HK-2 (cell line): ENCODE data around the gene PIP4K2A.
A peak's percentile ranks its signal among the peaks of the same experiment; 100 is the strongest.
"Not testable (repeated sequence)": the region's sequence is repeated elsewhere in the genome, so short reads cannot be mapped to it uniquely, and the experiment has no call there.

Experiments
- DNase-seq: peaks from one replicate; pipeline ENCODE4 v3.0.0-alpha.2; 2018; ENCODE audit not compliant: unreplicated experiment

Gene PIP4K2A

DNA sequence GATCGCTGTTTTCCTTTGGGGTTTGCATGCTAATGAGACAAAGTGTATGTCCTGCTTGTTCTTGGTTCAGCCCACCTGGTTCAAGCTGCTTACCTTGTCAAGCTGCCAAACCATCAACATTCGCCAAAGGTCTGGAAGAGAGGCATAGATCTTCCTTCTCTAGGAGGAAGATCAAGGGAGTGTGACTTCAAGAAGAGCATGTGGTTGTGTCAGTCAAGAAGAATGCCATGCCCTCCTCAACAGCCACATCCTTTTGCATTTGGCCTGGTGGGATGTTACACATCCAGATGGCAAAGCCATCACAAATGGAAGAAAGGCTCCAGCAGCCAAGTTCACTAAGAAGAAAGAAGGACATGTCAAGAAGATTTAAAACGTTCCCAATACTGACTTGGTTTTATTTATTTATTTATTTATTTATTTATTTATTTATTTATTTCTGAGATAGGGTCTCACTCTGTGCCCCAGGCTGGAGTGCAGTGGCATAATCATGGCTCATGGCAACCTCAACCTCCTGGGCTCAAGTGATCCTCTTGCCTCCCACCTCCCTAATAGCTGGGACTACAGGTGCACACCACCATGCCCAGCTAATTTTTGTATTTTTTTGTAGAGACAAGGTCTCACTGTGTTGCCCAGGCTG lies 5.1 kb upstream of the PIP4K2A start:
- DNase-seq = no peak

DNA sequence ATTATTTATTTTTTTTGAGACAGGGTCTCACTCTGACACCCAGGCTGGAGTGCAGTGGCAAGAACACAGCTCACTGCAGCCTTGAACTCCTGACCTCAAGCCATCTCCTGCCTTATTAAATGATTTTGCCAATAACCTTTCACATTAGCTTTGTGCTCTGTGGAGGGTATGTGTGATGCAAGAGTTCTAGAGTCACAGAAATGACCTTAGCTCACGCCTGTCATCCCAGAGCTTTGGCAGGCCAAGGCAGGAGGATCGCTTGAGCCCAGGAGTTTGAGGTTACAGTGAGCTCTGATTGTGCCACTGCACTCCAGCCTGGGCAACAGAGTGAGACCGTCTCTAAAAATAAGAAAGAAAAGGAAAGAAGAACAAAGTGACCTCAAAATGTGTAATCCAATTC lies 4.3 kb upstream of the PIP4K2A start:
- DNase-seq = not testable (repeated sequence)

DNA sequence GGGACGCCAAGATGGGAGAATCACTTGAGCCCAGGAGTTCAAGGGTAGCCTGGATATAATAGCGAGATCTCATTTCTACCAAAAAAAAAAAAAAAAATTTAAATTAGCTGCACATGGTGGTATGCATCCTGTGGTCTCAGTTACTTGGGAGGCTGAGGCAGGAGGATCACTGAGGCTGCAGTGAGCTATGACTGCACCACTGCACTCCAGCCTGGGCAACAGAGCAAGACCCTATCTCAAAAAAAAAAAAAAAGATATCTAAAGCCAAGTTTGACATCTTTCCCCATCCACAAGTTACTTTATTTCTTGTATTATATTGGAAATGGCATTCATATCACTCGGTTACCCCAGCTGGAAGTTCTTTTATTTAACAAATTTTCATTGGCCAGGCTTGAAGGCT lies 3.4 kb upstream of the PIP4K2A start:
- DNase-seq = no peak

DNA sequence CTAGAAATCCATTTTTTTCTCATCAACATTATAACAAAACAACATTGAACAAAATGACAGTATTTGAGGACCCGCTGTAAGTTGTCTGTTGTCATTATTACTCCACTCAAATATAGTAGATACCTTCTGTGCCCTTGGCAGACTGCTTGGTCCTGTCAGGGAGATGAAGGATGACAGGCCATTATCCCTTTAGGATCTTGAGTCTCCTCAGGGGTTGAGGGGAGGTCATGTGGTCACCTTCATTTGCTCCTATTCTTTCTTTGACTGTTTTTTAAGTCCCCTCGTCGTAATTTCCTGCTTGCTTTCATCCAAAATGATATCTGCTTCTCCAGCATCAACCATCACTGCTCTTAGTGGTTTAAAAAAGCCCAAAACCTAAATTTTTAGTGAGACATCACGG lies 2.6 kb upstream of the PIP4K2A start:
- no peak for DNase-seq

DNA sequence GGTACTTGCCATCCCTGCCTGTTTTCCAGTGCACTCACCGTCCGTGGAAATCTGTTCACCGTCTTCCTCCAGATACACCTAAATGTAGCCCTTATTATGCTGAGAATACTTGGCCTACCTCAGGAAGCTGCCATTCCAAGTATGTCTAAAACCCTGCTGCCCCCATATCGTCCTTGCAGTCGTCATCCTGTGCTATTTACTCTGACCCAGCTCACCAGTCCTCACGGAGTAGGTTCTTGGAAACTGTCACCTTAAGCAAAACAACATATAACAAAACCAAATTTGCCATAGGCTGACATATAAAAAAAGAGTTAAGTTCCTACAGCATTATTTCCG lies 880 bp upstream of the PIP4K2A start:
- DNase-seq = no peak

DNA sequence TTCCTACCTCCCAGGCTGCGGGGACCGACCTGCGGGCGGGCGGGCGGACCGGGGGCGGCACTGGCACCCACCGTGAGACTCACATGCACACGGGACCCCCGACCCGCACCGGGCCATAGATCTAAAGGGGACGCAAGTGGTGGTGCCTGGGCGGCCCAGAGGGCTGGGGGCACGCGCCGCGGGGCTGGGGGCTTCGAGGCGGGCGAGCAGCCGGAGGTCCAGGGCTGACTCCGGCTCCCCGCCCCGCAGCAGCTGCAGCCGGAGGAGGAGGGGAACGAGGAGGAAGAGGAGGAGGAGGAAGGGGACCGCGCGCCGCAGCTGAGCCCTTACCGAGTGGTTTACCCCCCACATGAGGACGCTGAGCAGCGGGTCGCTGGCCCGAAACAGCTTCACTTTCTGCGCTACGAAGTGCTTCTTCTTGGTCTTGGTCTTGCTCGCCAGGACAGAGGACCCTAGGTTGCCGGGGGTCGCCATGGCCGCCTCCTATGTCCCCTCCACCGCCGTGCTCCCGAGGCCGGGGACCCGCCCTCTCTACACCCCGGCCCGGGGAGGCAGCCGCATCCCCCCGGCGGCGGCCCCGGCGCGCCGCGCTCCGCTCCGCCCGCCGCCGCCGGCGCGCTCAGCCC lies 412 bp downstream of the PIP4K2A start:
- peak; percentile 51 for DNase-seq

DNA sequence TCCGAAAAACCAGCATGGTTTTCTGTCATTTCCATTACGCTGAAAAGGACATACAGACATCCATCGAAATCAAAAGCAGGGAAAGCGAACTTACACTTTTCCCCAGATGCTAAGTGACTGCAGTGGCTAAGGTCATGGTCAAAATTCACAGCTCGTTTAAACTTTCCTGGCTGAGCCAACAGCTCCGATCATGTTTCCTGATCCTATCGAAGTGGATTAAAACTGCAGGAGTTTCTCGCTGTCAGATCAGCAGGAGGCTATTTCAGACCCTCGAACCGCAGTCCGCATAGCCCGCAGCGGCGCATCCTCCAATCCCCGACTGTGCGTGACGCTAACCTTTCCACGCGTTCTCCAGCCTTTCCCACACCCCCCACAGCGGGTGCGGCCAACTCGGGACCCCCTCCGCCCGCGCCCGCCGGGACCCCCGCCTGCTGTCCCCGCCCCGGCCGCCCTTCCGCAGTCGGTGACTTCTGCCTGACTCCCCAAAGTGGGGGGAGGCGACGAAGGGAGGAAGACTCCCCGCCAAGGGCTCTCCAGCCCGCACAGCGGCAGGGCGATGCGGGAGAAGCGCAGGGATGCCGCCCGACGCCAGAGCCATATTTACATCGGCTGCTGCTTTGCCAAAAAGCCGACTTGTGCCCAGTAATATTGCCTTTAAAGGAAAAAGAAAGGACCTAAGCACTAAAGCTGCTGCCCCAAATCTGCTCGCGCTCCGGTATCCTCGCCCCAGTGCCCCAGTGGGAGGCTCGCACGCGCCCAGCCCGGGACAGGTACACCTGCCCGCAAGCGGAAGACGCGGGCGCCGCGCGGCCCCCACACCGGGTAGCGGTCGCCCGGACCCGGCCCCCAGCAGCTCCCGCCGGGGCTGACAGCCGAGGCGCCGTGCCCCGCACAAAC lies 1.2 kb downstream of the PIP4K2A start:
- DNase-seq = peak; percentile 18

DNA sequence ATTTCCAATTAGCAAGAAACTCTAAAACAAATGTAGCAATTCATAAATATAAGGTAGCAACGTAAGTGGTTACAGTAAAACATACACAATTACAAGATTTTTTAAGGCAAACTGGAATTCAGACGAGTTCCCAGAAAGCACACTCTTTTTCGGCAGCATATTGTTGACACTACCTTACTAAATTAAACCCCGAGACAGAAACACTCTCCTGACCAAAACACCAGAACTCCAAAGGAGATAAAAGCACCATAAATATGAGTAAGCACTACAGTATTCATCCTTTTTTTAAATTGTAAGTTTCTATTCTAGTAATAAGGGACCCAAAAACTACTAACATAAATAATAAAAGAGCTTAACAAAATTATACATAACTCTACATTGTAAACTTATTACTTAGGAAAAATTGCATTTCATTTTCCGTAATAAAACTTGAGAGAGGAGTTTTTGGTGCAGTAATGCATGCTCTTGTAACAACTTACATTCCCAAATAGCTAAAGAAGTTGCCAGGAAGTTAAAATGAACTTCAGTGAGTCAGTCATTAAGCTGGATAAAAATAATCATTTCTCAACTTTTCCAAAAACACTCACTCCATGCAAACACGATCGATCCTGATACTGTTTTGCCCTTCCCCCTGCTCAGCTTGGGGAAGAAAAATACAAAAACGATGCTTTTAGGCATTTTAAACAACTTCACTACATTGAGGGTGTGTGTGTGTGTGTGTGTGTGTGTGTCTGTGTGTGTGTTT lies 2.0 kb downstream of the PIP4K2A start:
- DNase-seq = no peak

DNA sequence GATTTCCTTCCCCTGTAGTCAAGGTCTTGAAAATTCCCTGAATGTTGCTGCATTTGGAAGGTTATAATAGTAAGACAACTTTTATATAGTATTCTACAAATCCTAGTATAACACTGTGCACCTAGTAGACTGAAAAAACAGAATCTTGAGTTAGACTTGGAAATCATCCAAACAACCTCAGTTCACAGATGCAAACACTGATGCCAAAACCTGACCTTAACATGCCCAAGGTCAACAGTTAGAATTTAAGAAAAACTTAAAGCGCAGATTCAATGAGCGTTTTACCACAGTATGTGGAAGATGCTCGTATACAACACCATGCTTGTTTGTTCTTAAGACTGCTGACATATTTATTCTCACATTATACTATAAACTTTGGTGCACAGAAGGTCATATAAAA lies 3.0 kb downstream of the PIP4K2A start:
- no peak for DNase-seq

DNA sequence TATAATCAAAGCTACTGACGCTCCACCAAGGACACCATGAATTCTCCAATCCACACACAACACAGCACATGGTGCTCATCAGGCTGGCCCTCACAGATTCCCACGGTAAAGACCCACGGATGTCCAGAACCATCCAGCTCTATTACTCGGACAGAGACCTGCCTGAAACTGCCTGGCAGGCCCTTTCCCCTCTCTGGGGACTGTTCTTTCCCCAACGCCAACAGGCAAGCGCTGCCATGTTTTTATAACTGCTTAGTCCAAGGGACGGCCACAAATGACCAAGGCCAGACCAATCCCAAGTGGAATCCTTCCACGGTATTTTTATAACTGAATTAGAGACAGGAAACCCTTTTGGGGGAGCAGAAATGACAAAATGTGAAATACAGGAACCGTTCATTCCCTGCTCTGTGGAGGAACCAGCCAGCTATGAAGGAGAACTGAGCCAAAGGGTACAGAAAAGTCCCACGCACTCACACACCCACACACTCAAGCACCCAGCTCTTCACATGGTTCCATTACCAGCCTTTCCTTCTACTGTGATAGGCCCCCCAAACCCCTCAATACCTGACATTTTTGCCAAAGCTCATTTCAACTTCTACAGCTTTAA lies 4.1 kb downstream of the PIP4K2A start:
- no peak for DNase-seq

DNA sequence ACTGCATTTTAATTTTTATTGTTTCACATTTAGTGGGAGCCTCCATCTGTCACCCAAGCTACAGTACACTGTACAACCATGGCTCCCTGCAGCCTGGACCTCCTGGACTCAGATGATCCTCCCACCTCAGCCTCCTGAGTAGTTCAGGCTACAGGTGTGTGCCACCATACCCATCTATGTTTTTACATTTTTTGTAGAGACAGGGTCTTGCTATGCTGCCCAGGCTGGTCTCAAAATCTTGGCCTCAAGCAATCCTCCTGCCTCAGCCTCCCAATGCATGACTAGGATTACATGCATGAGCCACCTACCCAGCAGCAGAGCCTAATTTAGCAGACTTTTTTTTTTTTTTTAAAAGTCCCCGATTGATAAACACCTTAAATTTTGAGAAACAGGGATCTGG lies 5.6 kb downstream of the PIP4K2A start:
- DNase-seq = no peak

DNA sequence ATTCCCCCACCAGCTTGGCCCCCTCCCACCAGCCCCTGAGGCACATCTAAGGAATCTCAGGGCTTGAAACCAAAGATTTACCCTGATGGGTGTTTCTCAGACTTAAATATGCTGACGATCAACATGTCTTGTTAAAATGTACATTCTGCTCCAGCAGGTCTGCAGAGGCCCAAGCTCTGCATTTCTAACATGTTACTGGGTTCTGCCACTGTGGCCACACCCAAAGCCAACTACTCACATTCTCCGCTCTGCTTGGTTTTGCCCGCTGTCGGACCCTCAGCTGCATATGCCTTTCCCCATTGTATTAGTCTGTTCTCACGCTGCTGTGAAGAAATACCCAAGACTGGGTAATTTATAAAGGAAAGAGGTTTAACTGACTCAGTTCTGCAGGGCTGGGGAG lies 8.9 kb downstream of the PIP4K2A start:
- no peak for DNase-seq

DNA sequence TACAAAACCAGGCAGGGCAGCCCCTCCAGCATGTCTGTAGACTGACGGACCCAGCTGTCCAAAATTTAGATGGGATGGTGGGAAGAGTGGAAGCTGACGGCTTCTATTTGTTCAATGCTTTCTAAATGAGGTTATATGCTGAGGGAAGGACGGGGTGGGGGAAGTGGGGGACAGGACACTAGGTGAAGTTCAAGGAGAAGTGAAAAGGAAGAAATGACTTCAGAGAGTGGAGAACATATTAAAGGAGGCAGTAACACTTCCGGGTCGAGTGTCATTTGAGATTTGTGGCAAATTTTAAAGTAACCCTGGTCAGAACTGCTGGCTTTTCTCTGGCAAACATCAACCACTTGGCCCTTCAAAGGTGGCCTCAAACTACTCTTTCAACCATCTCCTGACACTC lies 9.4 kb downstream of the PIP4K2A start:
- no peak for DNase-seq

DNA sequence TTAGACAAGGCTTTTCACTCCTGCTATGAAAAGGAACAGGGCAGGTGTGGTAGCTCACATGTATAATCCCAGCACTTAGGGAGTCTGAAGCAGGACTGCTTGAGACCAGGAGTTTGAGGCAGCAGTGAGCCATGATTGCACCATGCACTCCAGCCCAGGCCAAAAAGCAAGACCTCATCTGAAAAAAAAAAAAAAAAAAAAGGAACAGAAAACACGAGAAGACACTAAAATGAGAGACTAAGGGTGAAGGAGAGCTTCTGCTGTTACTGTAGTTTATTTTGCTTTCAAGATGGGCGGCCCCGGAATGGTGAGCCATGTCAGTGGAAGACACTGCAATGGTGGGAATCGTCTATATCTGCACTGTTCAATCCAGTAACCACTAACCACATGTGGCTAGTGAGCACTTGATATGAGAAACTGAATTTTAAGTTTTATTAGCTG lies 9.9 kb downstream of the PIP4K2A start:
- DNase-seq = no peak

DNA sequence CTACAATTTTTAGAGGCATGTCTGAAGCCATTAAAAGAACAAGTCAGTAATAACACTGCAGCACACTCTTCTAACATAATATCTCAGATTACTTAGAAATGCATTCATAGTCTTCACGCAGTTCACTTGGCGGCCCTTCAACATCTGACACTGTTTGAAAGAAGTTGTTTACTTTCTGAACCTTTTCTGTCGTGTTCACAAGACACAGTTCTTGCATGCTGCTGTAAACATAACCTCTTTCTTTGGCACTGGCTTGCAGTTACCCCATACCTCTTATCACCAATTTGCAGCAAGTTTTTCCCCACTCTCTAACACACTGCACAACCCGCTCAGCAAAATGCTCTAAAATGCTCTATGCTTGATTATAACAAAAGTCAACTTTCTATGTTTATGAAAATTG lies 12.0 kb downstream of the PIP4K2A start:
- no peak for DNase-seq

DNA sequence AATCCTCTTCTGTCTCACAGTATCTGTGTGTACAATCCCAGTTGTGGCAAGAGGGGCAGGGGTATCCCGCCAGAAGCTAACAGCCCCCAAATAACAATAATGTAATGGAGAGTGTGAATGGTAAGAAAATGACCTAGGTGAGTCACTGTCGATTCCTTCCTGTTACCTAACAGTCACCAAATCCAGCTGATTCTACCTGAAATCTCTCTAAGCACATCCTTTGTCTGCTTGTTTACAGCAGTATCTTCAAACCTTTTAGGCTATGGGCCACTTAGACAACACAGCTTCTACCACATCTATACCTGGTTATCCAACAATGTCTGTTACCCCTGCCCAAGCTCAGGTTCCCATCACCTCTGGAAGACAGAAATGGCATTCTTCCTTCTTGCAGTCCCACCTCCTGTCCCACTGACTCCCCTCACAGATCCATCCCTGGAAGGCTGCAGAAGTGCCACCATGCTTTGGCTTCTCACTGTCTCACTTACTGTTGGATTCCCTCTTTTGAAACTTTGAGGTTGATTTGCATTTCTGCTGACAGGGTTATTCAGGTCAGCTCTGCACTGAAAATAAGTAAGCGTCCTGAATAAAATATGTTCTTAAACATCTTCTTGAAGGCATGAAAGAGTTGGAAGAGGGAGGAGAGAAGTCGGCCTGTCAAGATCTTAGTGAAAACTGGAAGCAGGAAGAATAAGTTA lies 13.1 kb downstream of the PIP4K2A start:
- DNase-seq = no peak

DNA sequence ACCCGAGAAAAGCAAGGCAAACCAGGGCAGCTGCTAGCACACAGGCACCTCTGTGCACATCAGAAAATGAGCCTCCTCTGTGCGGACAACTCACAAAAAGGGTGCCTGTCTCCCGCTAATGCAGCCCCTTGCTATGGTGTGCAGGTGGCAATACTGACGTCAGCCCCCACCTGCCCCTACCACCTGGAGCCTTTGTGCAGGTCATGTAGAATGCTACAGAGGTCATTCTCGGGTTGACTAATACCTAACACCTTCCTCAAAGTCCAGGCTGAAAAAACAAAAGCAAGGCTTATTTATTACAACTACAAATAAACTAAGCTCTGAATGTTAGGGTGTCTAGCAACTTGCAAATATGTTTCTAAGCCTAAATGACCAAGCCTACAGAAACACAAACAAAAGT lies 13.9 kb downstream of the PIP4K2A start:
- DNase-seq = no peak

DNA sequence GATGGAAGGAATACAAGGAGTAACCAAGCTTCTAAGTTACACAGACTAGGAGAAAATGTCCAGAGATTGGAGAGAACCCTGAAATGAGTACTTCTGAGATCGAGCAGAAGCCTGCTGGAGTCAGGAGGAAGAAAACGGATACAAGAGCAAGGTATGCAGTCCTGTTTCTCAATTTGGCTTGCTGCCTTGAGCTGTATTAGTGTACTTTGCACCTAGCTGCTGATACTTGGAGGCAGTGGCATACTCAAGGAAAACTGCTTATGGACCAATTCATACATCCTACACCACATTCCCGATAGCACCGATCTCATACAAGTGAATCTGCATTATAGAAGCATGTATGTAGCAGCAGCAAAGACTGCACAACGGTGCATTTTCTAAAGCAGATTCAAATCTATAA lies 14.4 kb downstream of the PIP4K2A start:
- no peak for DNase-seq

DNA sequence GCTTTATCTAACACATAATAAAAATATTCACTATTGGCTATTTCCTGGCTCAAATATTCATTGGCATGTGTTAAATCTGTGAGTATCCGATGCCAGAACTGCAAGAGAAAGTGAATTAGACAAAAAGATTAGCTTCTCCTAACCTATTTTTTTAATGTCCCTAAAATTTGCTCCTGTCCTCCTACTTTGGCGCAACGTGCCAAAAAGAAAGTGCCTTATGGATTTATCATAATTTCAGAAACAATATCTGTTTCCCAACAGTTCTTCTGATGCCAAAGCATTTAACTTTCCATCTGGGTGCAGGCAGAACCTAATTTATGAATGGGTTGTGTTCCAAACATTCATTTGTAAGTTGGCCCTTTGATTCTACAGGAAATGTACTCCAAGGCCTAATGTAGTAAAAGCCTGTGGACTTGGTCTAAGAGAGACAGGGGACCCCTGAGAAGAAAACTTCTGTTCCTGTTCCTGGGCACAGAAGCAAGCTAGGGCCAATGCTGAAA lies 15.4 kb downstream of the PIP4K2A start:
- DNase-seq = no peak

DNA sequence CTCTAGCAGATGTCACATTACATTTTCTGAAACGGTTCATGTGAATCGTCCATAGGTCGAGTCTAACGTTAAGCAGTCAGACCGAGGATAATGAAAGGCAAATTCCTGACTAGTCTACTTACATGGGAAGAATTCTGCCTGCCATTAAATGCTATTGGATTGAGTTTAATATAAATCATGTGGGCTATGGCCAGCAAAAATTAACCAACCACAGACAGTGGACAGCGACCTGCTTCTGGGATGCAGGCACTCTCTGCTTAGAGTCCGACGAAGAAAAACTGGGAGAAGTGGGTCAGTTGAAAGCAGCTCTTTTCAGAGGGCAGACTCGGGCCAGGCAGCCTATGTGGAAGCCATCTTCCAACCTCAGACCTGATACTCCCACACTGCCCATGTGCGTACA lies 16.6 kb downstream of the PIP4K2A start:
- DNase-seq = no peak

DNA sequence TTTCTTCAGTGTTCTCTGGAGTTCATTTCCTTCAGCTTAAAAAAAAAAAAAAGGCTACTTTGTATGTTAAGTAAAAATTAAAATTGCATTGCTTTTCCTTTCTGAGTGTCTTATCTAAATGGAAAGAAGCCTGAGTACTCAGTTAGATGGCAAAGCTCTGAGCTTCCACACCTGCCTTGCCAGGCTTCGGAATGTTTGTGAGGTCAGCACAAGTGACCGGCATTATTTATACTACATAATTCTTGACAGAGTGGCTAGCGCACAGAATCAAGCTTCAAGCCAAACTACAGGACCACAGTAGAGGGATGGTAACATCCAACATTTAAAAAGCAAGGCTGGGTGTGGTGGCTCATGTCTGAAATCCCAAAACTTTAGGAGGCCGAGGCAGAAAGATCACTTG lies 17.3 kb downstream of the PIP4K2A start:
- no peak for DNase-seq
